ENCODE results near the gene SAMD4B. TPM values are rescaled to one million over a fixed set of nuclear protein-coding genes. Genes with fewer than 3 reads are reported as not detected.

The SAMD4B gene
- 100 to 1,000 TPM; 133 to 227 TPM for total RNA-seq

- intact Hi-C loops (cut with DNase I): loop anchor here (2.0 to 5.0 kb wide), 2 partner anchors 49 to 70 kb away; partner anchors contain the start of genes MED29, PAF1 and PLEKHG2
- peaks cover 5% of the 10 kb centered on the region for H3K4me1 ChIP-seq (replicated peaks)
- H3K4me3 ChIP-seq: peak within 1 kb of the TSS; percentile 83 to 90
Measured at GRCh38 chr19:39341719-39342604, at the start of gene SAMD4B. Gene SAMD4B, plus strand, starts transcription at chr19:39342421. Its CDS starts 14,473 bp downstream, at chr19:39356894.

GRCh38 chr19:39293394-39293793 is 48.8 kb upstream of the SAMD4B start:
- no peaks in the 10 kb centered on the region for H3K27me3 ChIP-seq (replicated peaks; ENCODE audit: insufficient read depth)
- intact Hi-C loops (cut with DNase I): no loop called here
- H3K4me1 ChIP-seq (replicated peaks): no peaks in the 10 kb centered on the region
- 59% methylated on average over 4 of the region's 4 CpGs for WGBS
- TF ChIP-seq POLR2A (IDR thresholded peaks at IDR 0.05): no peak
- no peak for TF ChIP-seq CTCF (IDR thresholded peaks at IDR 0.05)
- TF ChIP-seq POLR2AphosphoS5 (IDR thresholded peaks at IDR 0.05): no peak
- no peaks in the 10 kb centered on the region for H3K36me3 ChIP-seq
- DNase-seq (ENCODE audit: low spot score): no peak
- no peaks in the 10 kb centered on the region for H3K9me3 ChIP-seq
- H3K4me3 ChIP-seq: no peak overlapping the region
- H3K27ac ChIP-seq: no peak overlapping the region

More at GRCh38 chr19:39341719-39342604, at the start of gene SAMD4B:
- WGBS: 0% methylated on average over 34 of the region's 105 CpGs
- Histone ChIP-seq H3K27ac (peak within 1 kb of the TSS; percentile 87 to 91), H3K36me3 (no peaks in the 10 kb centered on the region), H3K27me3 (replicated peaks; ENCODE audit: insufficient read depth) (no peaks in the 10 kb centered on the region), H3K9me3 (no peaks in the 10 kb centered on the region)
- TF ChIP-seq POLR2AphosphoS5 (IDR thresholded peaks at IDR 0.05) (peak; percentile 96), CTCF (IDR thresholded peaks at IDR 0.05) (peak; percentile 61 to 91 (median 86)), POLR2A (IDR thresholded peaks at IDR 0.05) (peak; percentile 88)
- peak; percentile 98 for DNase-seq (ENCODE audit: low spot score)

- intact Hi-C loops (cut with DNase I): no loop called here
- H3K4me3 ChIP-seq: no peak within 1 kb of the TSS
- no peaks in the 10 kb centered on the region for H3K36me3 ChIP-seq
- TF ChIP-seq POLR2A (IDR thresholded peaks at IDR 0.05) (no peak), POLR2AphosphoS5 (IDR thresholded peaks at IDR 0.05) (no peak), CTCF (IDR thresholded peaks at IDR 0.05) (no peak)
- DNase-seq (ENCODE audit: low spot score): no peak
- H3K27me3 ChIP-seq (replicated peaks; ENCODE audit: insufficient read depth): no peaks in the 10 kb centered on the region
- no peaks in the 10 kb centered on the region for H3K9me3 ChIP-seq
- WGBS: 77% methylated on average over 11 of the region's 11 CpGs
- no peaks in the 10 kb centered on the region for H3K4me1 ChIP-seq (replicated peaks)
- H3K27ac ChIP-seq: no peak within 1 kb of the TSS
Measured at GRCh38 chr19:39296055-39296645, 46.1 kb upstream of the SAMD4B start, which contains the start of gene IFNL1. Gene IFNL1, plus strand, starts transcription at chr19:39296407. Its CDS starts 15 bp downstream, at chr19:39296422.

GRCh38 chr19:39296906-39297305 is 45.3 kb upstream of the SAMD4B start:
- H3K27ac ChIP-seq: no peak overlapping the region
- TF ChIP-seq POLR2AphosphoS5 (IDR thresholded peaks at IDR 0.05) (no peak), CTCF (IDR thresholded peaks at IDR 0.05) (no peak), POLR2A (IDR thresholded peaks at IDR 0.05) (no peak)
- DNase-seq (ENCODE audit: low spot score): no peak
- WGBS: 89% methylated on average over 4 of the region's 4 CpGs
- H3K27me3 ChIP-seq (replicated peaks; ENCODE audit: insufficient read depth): no peaks in the 10 kb centered on the region
- H3K4me1 ChIP-seq (replicated peaks): no peaks in the 10 kb centered on the region
- no peaks in the 10 kb centered on the region for H3K9me3 ChIP-seq
- H3K4me3 ChIP-seq: no peak overlapping the region
- intact Hi-C loops (cut with DNase I): no loop called here
- no peaks in the 10 kb centered on the region for H3K36me3 ChIP-seq

Data from prostate gland (tissue), 2 donors.